ENCODE results near the gene PGS1. TPM values are rescaled to one million over a fixed set of nuclear protein-coding genes. Genes with fewer than 3 reads are reported as not detected.
A peak's percentile ranks its signal among the peaks of the same experiment; 100 is the strongest.

The PGS1 gene
- total RNA-seq, 1 donor from 2014 or later: 50.2 TPM

- TF ChIP-seq, protein P1, sequence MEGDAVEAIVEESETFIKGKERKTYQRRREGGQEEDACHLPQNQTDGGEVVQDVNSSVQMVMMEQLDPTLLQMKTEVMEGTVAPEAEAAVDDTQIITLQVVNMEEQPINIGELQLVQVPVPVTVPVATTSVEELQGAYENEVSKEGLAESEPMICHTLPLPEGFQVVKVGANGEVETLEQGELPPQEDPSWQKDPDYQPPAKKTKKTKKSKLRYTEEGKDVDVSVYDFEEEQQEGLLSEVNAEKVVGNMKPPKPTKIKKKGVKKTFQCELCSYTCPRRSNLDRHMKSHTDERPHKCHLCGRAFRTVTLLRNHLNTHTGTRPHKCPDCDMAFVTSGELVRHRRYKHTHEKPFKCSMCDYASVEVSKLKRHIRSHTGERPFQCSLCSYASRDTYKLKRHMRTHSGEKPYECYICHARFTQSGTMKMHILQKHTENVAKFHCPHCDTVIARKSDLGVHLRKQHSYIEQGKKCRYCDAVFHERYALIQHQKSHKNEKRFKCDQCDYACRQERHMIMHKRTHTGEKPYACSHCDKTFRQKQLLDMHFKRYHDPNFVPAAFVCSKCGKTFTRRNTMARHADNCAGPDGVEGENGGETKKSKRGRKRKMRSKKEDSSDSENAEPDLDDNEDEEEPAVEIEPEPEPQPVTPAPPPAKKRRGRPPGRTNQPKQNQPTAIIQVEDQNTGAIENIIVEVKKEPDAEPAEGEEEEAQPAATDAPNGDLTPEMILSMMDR (IDR thresholded peaks at IDR 0.05; ENCODE audit: partially characterized antibody, unreplicated experiment): no peak
- H3K9me3 Mint-ChIP-seq (ENCODE audit: unreplicated experiment): peaks cover 5% of the 10 kb centered on the region
- no peak for DNase-seq
- peaks cover 4% of the 10 kb centered on the region for H3K27me3 Mint-ChIP-seq (ENCODE audit: unreplicated experiment)
- peaks cover 6% of the 10 kb centered on the region for H3K36me3 Mint-ChIP-seq (ENCODE audit: unreplicated experiment)
- peak overlapping the region; percentile 61 for H3K4me3 Mint-ChIP-seq (ENCODE audit: unreplicated experiment)
- H3K27ac Mint-ChIP-seq (ENCODE audit: unreplicated experiment): no peak overlapping the region
- H3K4me1 Mint-ChIP-seq (ENCODE audit: low read depth, unreplicated experiment): peaks cover 39% of the 10 kb centered on the region
Observed at GRCh38 chr17:78421084-78421533, 42.7 kb downstream of the PGS1 start.

DNA sequence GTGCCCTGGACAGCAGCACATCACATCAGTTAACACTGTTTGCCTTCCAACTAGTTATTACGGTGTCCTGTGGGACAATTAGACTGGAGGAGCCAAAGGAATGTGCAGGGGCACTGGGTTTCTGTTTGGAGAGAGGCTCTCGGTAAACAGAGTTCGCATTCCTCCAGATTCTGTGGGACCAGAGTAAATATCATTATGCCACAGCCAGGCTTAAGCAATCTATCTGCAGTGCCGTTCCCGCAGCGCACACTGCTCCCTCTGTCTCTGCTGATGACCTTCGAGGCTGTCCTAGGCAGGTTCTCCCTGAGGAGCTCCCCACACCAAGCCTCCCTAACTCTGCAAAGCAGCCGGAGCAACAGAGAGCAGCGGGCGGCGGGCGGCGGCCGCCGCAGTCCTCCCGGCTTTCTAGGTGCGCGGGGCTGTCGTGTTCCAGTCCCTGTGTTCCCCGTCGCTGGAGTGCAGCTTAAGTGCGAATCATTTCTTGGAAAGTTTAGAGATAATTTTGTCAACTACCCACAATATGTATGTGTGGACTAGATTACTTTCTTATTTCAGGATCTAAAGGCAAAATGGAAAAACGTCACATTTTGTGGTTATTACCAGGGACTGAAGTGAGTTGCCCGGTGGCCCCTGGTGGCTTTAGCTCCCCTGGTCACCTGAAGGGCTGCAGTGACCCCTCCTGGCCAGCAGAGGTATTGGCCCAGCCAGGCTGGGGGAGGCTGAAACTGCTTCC lies 43.3 kb downstream of the PGS1 start:
- no peak overlapping the region for H3K4me3 Mint-ChIP-seq (ENCODE audit: unreplicated experiment)
- H3K27me3 Mint-ChIP-seq (ENCODE audit: unreplicated experiment): peaks cover 4% of the 10 kb centered on the region
- peaks cover 5% of the 10 kb centered on the region for H3K9me3 Mint-ChIP-seq (ENCODE audit: unreplicated experiment)
- peak; percentile 89 for DNase-seq
- H3K27ac Mint-ChIP-seq (ENCODE audit: unreplicated experiment): no peak overlapping the region
- TF ChIP-seq, protein P1 (IDR thresholded peaks at IDR 0.05; ENCODE audit: partially characterized antibody, unreplicated experiment): peak; percentile 97
- H3K4me1 Mint-ChIP-seq (ENCODE audit: low read depth, unreplicated experiment): peaks cover 37% of the 10 kb centered on the region
- peaks cover 6% of the 10 kb centered on the region for H3K36me3 Mint-ChIP-seq (ENCODE audit: unreplicated experiment)

DNA sequence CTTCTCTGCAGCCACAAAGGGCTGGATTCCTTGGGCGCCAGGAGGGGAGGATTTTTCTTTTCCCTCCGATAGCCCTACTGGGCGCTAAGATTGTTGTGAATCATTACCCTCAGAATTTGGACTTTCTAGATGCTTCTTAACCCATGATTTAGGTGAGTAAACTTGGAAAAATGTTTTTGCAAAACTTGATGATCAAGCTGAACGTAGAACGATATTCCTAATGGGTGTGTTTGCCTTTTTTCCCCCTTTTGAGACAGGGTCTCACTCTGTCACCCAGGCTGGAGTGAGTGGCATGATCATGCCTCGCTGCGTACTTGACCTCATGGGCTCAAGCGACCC lies 43.8 kb downstream of the PGS1 start:
- TF ChIP-seq, protein P1 (IDR thresholded peaks at IDR 0.05; ENCODE audit: partially characterized antibody, unreplicated experiment): no peak
- Mint-ChIP-seq H3K9me3 (ENCODE audit: unreplicated experiment) (peaks cover 5% of the 10 kb centered on the region), H3K27ac (ENCODE audit: unreplicated experiment) (no peak overlapping the region), H3K27me3 (ENCODE audit: unreplicated experiment) (peaks cover 4% of the 10 kb centered on the region), H3K36me3 (ENCODE audit: unreplicated experiment) (peaks cover 6% of the 10 kb centered on the region), H3K4me1 (ENCODE audit: low read depth, unreplicated experiment) (peaks cover 32% of the 10 kb centered on the region), H3K4me3 (ENCODE audit: unreplicated experiment) (no peak overlapping the region)
- DNase-seq: no peak

DNA sequence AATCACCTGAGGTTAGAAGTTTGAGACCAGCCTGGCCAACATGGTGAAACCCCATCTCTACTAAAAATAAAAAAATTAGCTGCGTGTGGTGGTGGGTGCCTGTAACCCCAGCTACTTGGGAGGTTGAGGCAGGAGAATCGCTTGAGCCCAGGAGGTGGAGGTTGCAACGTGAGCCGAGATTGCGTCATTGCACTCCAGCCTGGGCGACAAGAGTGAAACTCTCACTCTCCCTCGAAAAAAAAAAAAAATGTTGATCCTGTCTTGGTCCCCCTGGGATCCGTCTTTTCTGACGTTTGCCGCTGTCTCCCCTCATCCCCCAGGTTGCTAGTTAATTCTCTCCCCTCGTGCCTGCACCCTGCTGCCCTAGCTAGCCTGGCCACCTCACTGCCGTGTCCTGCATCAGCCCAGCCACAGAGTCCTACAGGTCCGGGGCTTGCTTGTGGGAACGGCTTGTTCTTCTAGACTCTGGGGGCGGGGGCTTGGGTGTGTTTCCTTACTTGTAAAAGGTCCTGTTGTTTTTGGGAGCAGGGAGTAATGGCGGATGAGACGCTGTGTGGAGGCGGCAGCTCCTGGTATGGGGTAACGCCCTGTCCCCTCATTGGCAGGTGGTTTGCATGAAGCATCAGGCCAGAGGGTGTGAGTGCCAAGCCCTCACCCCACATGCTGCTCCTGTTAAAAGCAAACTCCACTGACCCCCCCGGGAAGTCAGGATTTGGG lies 44.6 kb downstream of the PGS1 start:
- H3K4me3 Mint-ChIP-seq (ENCODE audit: unreplicated experiment): no peak overlapping the region
- no peak for DNase-seq
- peaks cover 6% of the 10 kb centered on the region for H3K36me3 Mint-ChIP-seq (ENCODE audit: unreplicated experiment)
- H3K4me1 Mint-ChIP-seq (ENCODE audit: low read depth, unreplicated experiment): peaks cover 27% of the 10 kb centered on the region
- H3K27ac Mint-ChIP-seq (ENCODE audit: unreplicated experiment): peak overlapping the region; percentile 8
- peaks cover 4% of the 10 kb centered on the region for H3K27me3 Mint-ChIP-seq (ENCODE audit: unreplicated experiment)
- peaks cover 5% of the 10 kb centered on the region for H3K9me3 Mint-ChIP-seq (ENCODE audit: unreplicated experiment)
- TF ChIP-seq, protein P1 (IDR thresholded peaks at IDR 0.05; ENCODE audit: partially characterized antibody, unreplicated experiment): no peak

Measured in glutamatergic neuron (in vitro differentiated cells).